BLaER1 treated with 17β-estradiol and CSF1 and Interleukin-3, amounts not matched to agents 10 nM and 100 nM (cell line): ENCODE measurements around the gene FGF19.

Source experiments
- H3K27ac ChIP-seq, 11 experiments: shearing (Covaris generic); formaldehyde crosslinking; 2 replicates each; pipeline ENCODE4 v1.8.1; 2022
- H3K27me3 ChIP-seq, 11 experiments: shearing (Covaris generic); formaldehyde crosslinking; 2 replicates each; pipeline ENCODE4 v1.8.1; 2022
- H3K36me3 ChIP-seq, 11 experiments: shearing (Covaris generic); formaldehyde crosslinking; 2 replicates each; pipeline ENCODE4 v1.8.1; 2022
- H3K4me1 ChIP-seq, 10 experiments: shearing (Covaris generic); formaldehyde crosslinking; 2 replicates each; pipeline ENCODE4 v1.8.1; 2022
- H3K4me2 ChIP-seq, 11 experiments: shearing (Covaris generic); formaldehyde crosslinking; 2 replicates each; pipeline ENCODE4 v1.8.1; 2022
- H3K4me3 ChIP-seq, 10 experiments: shearing (Covaris generic); formaldehyde crosslinking; 2 replicates each; pipeline ENCODE4 v1.8.1; 2022
- H3K9ac ChIP-seq, 11 experiments: shearing (Covaris generic); formaldehyde crosslinking; 2 replicates each; pipeline ENCODE4 v1.8.1; 2022
- H3K9me3 ChIP-seq, 11 experiments: shearing (Covaris generic); formaldehyde crosslinking; replicated peaks in 1 of 11; 2 replicates each; pipeline ENCODE4 v1.8.1; 2022
- H4K20me1 ChIP-seq, 11 experiments: shearing (Covaris generic); formaldehyde crosslinking; 2 replicates each; pipeline ENCODE4 v1.8.1; 2022
- Cebpa-rat ChIP-seq, 11 experiments: shearing (Covaris generic); IDR thresholded peaks; 2 replicates each; pipeline ENCODE4 v1.8.1; 2022

The FGF19 gene

DNA sequence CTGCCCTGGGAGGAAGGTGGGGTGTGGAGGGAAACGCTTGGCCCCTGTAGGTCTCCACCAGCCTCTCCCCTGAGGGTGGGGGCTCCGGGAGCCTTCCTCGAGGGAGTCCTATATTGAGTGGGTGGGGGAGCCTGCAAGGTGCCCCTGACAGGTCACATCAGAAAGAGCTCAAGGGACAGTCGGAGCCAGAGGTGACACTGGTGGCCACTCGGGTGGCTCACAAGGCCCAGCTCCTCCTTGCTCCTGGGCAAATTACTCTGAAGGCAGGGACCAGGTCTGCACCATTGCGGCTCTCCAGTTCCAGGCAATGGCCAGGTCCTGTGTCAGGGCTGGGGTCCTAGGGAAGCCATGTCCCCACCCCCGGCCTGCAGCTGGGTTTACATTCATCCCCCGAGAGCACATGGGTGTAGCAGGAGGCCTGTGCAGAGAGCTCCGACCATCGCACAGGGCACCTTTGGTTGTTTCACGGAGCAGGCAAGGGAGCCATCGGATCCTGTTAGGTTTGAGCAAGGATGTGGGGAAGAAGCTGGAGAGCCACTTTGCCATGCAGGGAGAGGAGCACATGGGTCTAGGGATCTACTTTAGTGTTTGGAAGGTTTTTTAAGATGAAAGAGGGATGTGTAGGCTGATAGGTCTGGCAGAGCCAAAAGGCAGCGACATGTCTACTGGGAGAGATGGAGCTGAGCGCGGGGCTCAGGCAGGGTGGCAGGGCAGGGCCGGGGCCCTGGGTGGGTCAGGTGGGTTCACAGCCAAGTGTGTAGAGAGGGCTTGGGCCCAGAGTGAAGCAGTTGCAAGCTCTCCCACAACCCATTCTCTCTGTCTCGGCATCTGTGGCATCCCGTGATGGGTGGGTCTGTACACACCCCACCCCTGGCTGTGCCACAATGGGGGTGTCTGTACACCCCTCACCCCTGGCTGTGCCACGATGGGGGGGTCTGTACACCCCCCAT is 48.1 kb downstream of the FGF19 start:
- H3K27ac ChIP-seq: no peak overlapping the region
- H3K9me3 ChIP-seq: no peaks in the 10 kb centered on the region
- no peaks in the 10 kb centered on the region for H3K27me3 ChIP-seq
- H3K4me2 ChIP-seq: no peak overlapping the region
- peaks cover 0 to 7% (median 0%) of the 10 kb centered on the region in 10 experiments; a peak in 3 of 20 replicates for H3K4me1 ChIP-seq
- H3K9ac ChIP-seq: no peak overlapping the region
- no peak for TF ChIP-seq Cebpa-rat (IDR thresholded peaks at IDR 0.05)
- no peak overlapping the region for H3K4me3 ChIP-seq
- peaks cover 0 to 33% (median 0%) of the 10 kb centered on the region in 11 experiments; a peak in 7 of 22 replicates for H4K20me1 ChIP-seq
- peaks cover 0 to 3% (median 0%) of the 10 kb centered on the region in 11 experiments; a peak in 3 of 22 replicates for H3K36me3 ChIP-seq

DNA sequence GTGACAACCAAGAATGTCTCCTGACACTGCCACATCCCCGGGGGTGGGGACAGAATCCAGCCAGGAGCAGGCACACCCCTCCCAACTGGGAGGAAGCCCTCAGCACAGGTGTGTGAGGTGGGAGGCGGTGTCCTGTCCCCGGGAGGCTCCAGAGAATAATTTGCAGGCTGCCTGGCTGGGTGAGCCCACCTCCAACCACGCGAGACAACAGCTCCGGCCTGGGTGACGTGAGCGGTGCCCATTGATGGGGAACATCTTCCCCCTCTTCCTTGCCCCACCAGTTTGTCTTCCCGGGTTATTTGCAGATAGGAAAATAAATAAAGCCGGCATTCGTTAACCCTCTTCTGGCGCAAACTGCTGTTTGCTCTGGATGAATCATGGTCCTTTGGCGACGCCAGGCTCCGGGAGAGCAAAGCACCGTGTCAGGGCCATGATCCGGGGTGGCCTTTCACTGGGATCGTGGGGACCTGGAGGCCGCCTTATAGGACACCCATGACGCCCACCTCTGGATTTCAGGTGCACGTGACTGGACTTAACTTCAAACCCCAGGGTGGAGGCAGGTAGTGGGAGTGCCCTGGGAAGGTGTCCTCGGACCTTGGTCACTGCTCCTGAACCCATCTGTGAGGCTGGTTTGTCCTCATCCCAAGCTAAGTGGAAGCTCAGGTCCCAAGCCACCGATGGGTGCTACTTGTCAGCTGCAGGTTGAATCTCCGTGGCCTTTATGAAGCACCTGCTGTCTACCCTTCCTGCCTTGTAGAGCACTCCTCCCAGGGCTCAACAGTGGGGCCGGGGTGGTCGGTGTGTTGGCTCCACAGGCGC is 49.0 kb downstream of the FGF19 start:
- Histone ChIP-seq H4K20me1 (peaks cover 0 to 31% (median 0%) of the 10 kb centered on the region in 11 experiments; a peak in 4 of 22 replicates), H3K36me3 (no peaks in the 10 kb centered on the region), H3K27ac (no peak overlapping the region), H3K9ac (no peak overlapping the region), H3K4me1 (peaks cover 0 to 12% (median 4%) of the 10 kb centered on the region in 10 experiments; a peak in 7 of 20 replicates), H3K27me3 (no peaks in the 10 kb centered on the region), H3K4me3 (no peak overlapping the region), H3K4me2 (peak overlapping the region in 1 of 11 experiments; percentile 20; a peak in 1 of 22 replicates), H3K9me3 (no peaks in the 10 kb centered on the region)
- TF ChIP-seq Cebpa-rat (IDR thresholded peaks at IDR 0.05): no peak

DNA sequence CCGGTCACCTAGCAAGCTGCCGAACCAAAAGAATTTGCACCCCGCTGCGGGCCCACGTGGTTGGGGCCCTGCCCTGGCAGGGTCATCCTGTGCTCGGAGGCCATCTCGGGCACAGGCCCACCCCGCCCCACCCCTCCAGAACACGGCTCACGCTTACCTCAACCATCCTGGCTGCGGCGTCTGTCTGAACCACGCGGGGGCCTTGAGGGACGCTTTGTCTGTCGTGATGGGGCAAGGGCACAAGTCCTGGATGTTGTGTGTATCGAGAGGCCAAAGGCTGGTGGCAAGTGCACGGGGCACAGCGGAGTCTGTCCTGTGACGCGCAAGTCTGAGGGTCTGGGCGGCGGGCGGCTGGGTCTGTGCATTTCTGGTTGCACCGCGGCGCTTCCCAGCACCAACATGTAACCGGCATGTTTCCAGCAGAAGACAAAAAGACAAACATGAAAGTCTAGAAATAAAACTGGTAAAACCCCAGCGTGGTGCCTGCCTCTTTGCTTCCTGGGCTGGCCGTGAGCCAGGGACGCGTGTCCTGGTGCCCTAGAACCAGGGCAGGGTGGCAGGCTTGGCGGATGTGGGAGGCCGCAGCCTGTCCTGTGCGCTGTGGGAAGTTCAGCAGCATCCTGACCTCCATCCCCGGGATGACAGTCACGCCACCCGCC is 49.7 kb downstream of the FGF19 start:
- no peaks in the 10 kb centered on the region for H3K36me3 ChIP-seq
- H3K4me2 ChIP-seq: peak overlapping the region in 1 of 11 experiments; percentile 20; a peak in 1 of 22 replicates
- no peak overlapping the region for H3K9ac ChIP-seq
- H4K20me1 ChIP-seq: peaks cover 0 to 38% (median 0%) of the 10 kb centered on the region in 11 experiments; a peak in 6 of 22 replicates
- H3K9me3 ChIP-seq: no peaks in the 10 kb centered on the region
- H3K4me3 ChIP-seq: no peak overlapping the region
- H3K4me1 ChIP-seq: peaks cover 0 to 16% (median 6%) of the 10 kb centered on the region in 10 experiments; a peak in 7 of 20 replicates
- TF ChIP-seq Cebpa-rat (IDR thresholded peaks at IDR 0.05): no peak
- H3K27me3 ChIP-seq: no peaks in the 10 kb centered on the region
- H3K27ac ChIP-seq: no peak overlapping the region

DNA sequence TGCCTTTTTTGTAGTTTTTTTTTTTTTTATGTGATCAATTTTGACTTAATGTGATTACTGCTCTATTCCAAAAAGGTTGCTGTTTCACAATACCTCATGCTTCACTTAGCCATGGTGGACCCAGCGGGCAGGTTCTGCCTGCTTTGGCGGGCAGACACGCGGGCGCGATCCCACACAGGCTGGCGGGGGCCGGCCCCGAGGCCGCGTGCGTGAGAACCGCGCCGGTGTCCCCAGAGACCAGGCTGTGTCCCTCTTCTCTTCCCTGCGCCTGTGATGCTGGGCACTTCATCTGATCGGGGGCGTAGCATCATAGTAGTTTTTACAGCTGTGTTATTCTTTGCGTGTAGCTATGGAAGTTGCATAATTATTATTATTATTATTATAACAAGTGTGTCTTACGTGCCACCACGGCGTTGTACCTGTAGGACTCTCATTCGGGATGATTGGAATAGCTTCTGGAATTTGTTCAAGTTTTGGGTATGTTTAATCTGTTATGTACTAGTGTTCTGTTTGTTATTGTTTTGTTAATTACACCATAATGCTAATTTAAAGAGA is 50.3 kb downstream of the FGF19 start:
- Histone ChIP-seq H3K27ac (no peak overlapping the region), H3K36me3 (no peaks in the 10 kb centered on the region), H3K9ac (no peak overlapping the region), H4K20me1 (peaks cover 0 to 45% (median 0%) of the 10 kb centered on the region in 11 experiments; a peak in 6 of 22 replicates), H3K9me3 (no peaks in the 10 kb centered on the region), H3K27me3 (no peaks in the 10 kb centered on the region; a peak in 1 of 22 replicates), H3K4me2 (no peak overlapping the region), H3K4me1 (peaks cover 0 to 21% (median 9%) of the 10 kb centered on the region in 10 experiments; a peak in 14 of 20 replicates), H3K4me3 (no peak overlapping the region)
- TF ChIP-seq Cebpa-rat (IDR thresholded peaks at IDR 0.05): no peak; a peak in 1 of 22 replicates

DNA sequence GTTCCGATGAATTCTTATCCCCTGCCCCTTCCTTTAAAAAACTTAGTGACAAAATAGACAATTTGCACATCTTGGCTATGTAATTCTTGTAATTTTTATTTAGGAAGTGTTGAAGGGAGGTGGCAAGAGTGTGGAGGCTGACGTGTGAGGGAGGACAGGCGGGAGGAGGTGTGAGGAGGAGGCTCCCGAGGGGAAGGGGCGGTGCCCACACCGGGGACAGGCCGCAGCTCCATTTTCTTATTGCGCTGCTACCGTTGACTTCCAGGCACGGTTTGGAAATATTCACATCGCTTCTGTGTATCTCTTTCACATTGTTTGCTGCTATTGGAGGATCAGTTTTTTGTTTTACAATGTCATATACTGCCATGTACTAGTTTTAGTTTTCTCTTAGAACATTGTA is 50.8 kb downstream of the FGF19 start:
- Histone ChIP-seq H3K27ac (no peak overlapping the region), H3K4me1 (peaks cover 2 to 25% (median 14%) of the 10 kb centered on the region in 10 experiments), H3K4me3 (no peak overlapping the region), H3K36me3 (no peaks in the 10 kb centered on the region), H4K20me1 (peaks cover 0 to 46% (median 0%) of the 10 kb centered on the region in 11 experiments; a peak in 6 of 22 replicates), H3K4me2 (no peak overlapping the region), H3K9ac (no peak overlapping the region), H3K9me3 (no peaks in the 10 kb centered on the region), H3K27me3 (no peaks in the 10 kb centered on the region; a peak in 1 of 22 replicates)
- no peak for TF ChIP-seq Cebpa-rat (IDR thresholded peaks at IDR 0.05)

DNA sequence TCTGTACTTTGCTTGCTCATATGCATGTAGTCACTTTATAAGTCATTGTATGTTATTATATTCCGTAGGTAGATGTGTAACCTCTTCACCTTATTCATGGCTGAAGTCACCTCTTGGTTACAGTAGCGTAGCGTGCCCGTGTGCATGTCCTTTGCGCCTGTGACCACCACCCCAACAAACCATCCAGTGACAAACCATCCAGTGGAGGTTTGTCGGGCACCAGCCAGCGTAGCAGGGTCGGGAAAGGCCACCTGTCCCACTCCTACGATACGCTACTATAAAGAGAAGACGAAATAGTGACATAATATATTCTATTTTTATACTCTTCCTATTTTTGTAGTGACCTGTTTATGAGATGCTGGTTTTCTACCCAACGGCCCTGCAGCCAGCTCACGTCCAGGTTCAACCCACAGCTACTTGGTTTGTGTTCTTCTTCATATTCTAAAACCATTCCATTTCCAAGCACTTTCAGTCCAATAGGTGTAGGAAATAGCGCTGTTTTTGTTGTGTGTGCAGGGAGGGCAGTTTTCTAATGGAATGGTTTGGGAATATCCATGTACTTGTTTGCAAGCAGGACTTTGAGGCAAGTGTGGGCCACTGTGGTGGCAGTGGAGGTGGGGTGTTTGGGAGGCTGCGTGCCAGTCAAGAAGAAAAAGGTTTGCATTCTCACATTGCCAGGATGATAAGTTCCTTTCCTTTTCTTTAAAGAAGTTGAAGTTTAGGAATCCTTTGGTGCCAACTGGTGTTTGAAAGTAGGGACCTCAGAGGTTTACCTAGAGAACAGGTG is 51.8 kb downstream of the FGF19 start:
- H3K9me3 ChIP-seq: no peaks in the 10 kb centered on the region
- no peak overlapping the region for H3K4me3 ChIP-seq
- peaks cover 0 to 5% (median 0%) of the 10 kb centered on the region in 11 experiments; a peak in 2 of 22 replicates for H3K27me3 ChIP-seq
- H3K36me3 ChIP-seq: no peaks in the 10 kb centered on the region
- H3K27ac ChIP-seq: no peak overlapping the region
- no peak overlapping the region for H3K9ac ChIP-seq
- H3K4me1 ChIP-seq: peaks cover 7 to 35% (median 24%) of the 10 kb centered on the region in 10 experiments
- no peak overlapping the region for H3K4me2 ChIP-seq
- no peak for TF ChIP-seq Cebpa-rat (IDR thresholded peaks at IDR 0.05)
- peaks cover 0 to 44% (median 0%) of the 10 kb centered on the region in 11 experiments; a peak in 6 of 22 replicates for H4K20me1 ChIP-seq

DNA sequence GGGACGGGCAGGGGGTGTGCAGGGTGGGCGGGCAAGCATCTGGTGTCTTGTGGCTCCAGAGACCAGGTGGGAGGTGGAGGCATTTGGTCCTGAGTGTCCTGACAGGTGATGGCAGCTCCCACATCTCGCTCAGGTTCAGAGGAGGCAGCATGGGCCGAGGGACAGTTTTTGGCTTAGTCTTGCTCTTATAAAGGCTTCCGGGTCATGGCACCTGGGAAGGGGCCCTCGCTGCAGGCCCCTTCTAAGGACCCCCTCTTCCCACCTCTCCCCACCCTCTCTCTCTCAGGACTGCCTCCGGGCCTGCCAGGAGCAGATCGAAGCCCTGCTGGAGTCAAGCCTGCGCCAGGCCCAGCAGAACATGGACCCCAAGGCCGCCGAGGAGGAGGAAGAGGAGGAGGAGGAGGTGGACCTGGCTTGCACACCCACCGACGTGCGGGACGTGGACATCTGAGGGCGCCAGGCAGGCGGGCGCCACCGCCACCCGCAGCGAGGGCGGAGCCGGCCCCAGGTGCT is 52.9 kb downstream of the FGF19 start:
- Histone ChIP-seq H3K27me3 (peaks cover 0 to 16% (median 0%) of the 10 kb centered on the region in 11 experiments; a peak in 5 of 22 replicates), H3K4me2 (no peak overlapping the region), H3K9me3 (no peaks in the 10 kb centered on the region), H4K20me1 (peaks cover 0 to 51% (median 0%) of the 10 kb centered on the region in 11 experiments; a peak in 7 of 22 replicates), H3K36me3 (no peaks in the 10 kb centered on the region), H3K4me3 (no peak overlapping the region), H3K27ac (no peak overlapping the region), H3K9ac (no peak overlapping the region), H3K4me1 (peaks cover 7 to 38% (median 24%) of the 10 kb centered on the region in 10 experiments)
- TF ChIP-seq Cebpa-rat (IDR thresholded peaks at IDR 0.05): no peak
